Neural progenitor cell (in vitro differentiated cells): ENCODE data around the gene KLHDC3. TPM values are rescaled to one million over a fixed set of nuclear protein-coding genes. Genes with fewer than 3 reads are reported as not detected.

Experiments used
- DNase-seq: peaks from one replicate; pipeline ENCODE4 v3.0.0-alpha.2; 2016; ENCODE audit warnings: low spot score
- H2AFZ ChIP-seq: fragments of 200-600 bp; sonication (generic); replicated peaks from 2 replicates; pipeline ENCODE4 v1.6.1; 2016; ENCODE audit warnings: antibody characterized with exemption
- H3F3A ChIP-seq: fragments of 200-600 bp; sonication (generic); 2 replicates; pipeline ENCODE4 v1.6.1; 2016; ENCODE audit warnings: antibody characterized with exemption, low read depth
- H3K27ac ChIP-seq: fragments of 200-600 bp; sonication (generic); 2 replicates; pipeline ENCODE4 v1.5.1; 2016; ENCODE audit warnings: mild to moderate bottlenecking
- H3K27me3 ChIP-seq: fragments of 200-600 bp; sonication (generic); 2 replicates; pipeline ENCODE4 v1.6.1; 2016; ENCODE audit warnings: mild to moderate bottlenecking, moderate library complexity
- H3K36me3 ChIP-seq: fragments of 200-600 bp; sonication (generic); 2 replicates; pipeline ENCODE4 v1.5.1; 2016
- H3K4me1 ChIP-seq: fragments of 200-600 bp; sonication (generic); 2 replicates; pipeline ENCODE4 v1.6.1; 2016; ENCODE audit warnings: mixed run types
- H3K4me2 ChIP-seq: fragments of 200-600 bp; sonication (generic); 2 replicates; pipeline ENCODE4 v1.6.1; 2016
- H3K4me3 ChIP-seq: fragments of 200-600 bp; sonication (generic); 2 replicates; pipeline ENCODE4 v1.5.1; 2016
- H3K79me2 ChIP-seq: fragments of 200-600 bp; sonication (generic); 2 replicates; pipeline ENCODE4 v1.6.1; 2016; ENCODE audit warnings: low read depth
- H3K9ac ChIP-seq: fragments of 200-600 bp; sonication (generic); 2 replicates; pipeline ENCODE4 v1.6.1; 2016
- H3K9me3 ChIP-seq: fragments of 200-600 bp; sonication (generic); 2 replicates; pipeline ENCODE4 v1.5.1; 2016; ENCODE audit warnings: low read depth
- H4K20me1 ChIP-seq: fragments of 200-600 bp; sonication (generic); 2 replicates; pipeline ENCODE4 v1.6.1; 2016; ENCODE audit warnings: low read depth
- H3K27ac Mint-ChIP-seq: 3 replicates; pipeline ENCODE4 v1.8.0; 2021; ENCODE audit warnings: mixed read lengths
- H3K27me3 Mint-ChIP-seq: 2 replicates; pipeline ENCODE4 v1.8.0; 2022; ENCODE audit warnings: low read depth, mild to moderate bottlenecking, inconsistent platforms, moderate library complexity, mixed read lengths; ENCODE audit not compliant: insufficient read depth
- H3K36me3 Mint-ChIP-seq: 3 replicates; pipeline ENCODE4 v1.8.0; 2021; ENCODE audit warnings: mixed read lengths
- H3K4me1 Mint-ChIP-seq: 3 replicates; pipeline ENCODE4 v1.8.0; 2021; ENCODE audit warnings: mixed read lengths
- H3K4me3 Mint-ChIP-seq: 3 replicates; pipeline ENCODE4 v1.8.0; 2021; ENCODE audit warnings: mild to moderate bottlenecking, moderate library complexity, mixed read lengths
- H3K9me3 Mint-ChIP-seq: 3 replicates; pipeline ENCODE4 v1.8.0; 2020; ENCODE audit warnings: mixed read lengths
- CTCF ChIP-seq: fragments of 200-600 bp; sonication (generic); IDR thresholded peaks from 2 replicates; pipeline ENCODE4 v1.5.1; 2017; ENCODE audit warnings: antibody characterized with exemption, mild to moderate bottlenecking
- EZH2 ChIP-seq: fragments of 200-600 bp; sonication (generic); IDR thresholded peaks from 2 replicates; pipeline ENCODE4 v1.6.1; 2017; ENCODE audit warnings: antibody characterized with exemption, mild to moderate bottlenecking, moderate library complexity
- EZH2phosphoT487 ChIP-seq: fragments of 200-600 bp; sonication (generic); IDR thresholded peaks from 2 replicates; pipeline ENCODE4 v1.6.1; 2017; ENCODE audit warnings: antibody characterized with exemption
- total RNA-seq: library from RNA; depleted of rRNA; stranded (reverse); fragments of >200 nt; gene quantifications from 2 replicates; pipeline ENCODE4 v1.2.3, GENCODE V29; 2015; ENCODE audit warnings: low replicate concordance

Gene KLHDC3
- total RNA-seq, 1 donor from 2014 or later = 122 TPM

- Histone ChIP-seq H3K27me3 (no peaks in the 10 kb centered on the region), H3K27ac (no peak overlapping the region), H3K79me2 (no peaks in the 10 kb centered on the region), H3F3A (peaks cover 25% of the 10 kb centered on the region), H3K4me3 (no peak overlapping the region), H4K20me1 (peaks cover 11% of the 10 kb centered on the region), H3K36me3 (peaks cover 7% of the 10 kb centered on the region), H3K9ac (no peak overlapping the region), H3K4me2 (no peak overlapping the region), H3K9me3 (no peaks in the 10 kb centered on the region), H2AFZ (no peak overlapping the region), H3K4me1 (no peaks in the 10 kb centered on the region)
- TF ChIP-seq CTCF (no peak), EZH2phosphoT487 (no peak), EZH2 (no peak)
- peaks cover 3% of the 10 kb centered on the region for H3K27me3 Mint-ChIP-seq
- peaks cover 7% of the 10 kb centered on the region for H3K4me1 Mint-ChIP-seq
- no peak overlapping the region for H3K27ac Mint-ChIP-seq
- peaks cover 30% of the 10 kb centered on the region for H3K36me3 Mint-ChIP-seq
- H3K4me3 Mint-ChIP-seq = no peak overlapping the region
- no peaks in the 10 kb centered on the region for H3K9me3 Mint-ChIP-seq
- DNase-seq = no peak
These were observed 18.3 kb downstream of the KLHDC3 start for GRCh38 chr6:43032326-43032725.

GRCh38 chr6:43033496-43034189 is 19.6 kb downstream of the KLHDC3 start:
- Mint-ChIP-seq H3K36me3 (peaks cover 36% of the 10 kb centered on the region), H3K4me3 (no peak overlapping the region)
- no peak for TF ChIP-seq CTCF
- no peak for TF ChIP-seq EZH2phosphoT487
- TF ChIP-seq EZH2 = no peak

GRCh38 chr6:43034190-43034525 is 20.1 kb downstream of the KLHDC3 start:
- no peaks in the 10 kb centered on the region for H3K4me1 ChIP-seq
- no peak overlapping the region for H3K4me3 Mint-ChIP-seq
- H3K27me3 ChIP-seq = no peaks in the 10 kb centered on the region
- H3K9ac ChIP-seq = no peak overlapping the region
- H3K79me2 ChIP-seq = no peaks in the 10 kb centered on the region
- H3K36me3 ChIP-seq = peaks cover 7% of the 10 kb centered on the region
- no peak overlapping the region for H3K27ac ChIP-seq
- no peak for DNase-seq
- H2AFZ ChIP-seq = no peak overlapping the region
- H3K4me3 ChIP-seq = no peak overlapping the region
- H4K20me1 ChIP-seq = peaks cover 11% of the 10 kb centered on the region
- peaks cover 24% of the 10 kb centered on the region for H3F3A ChIP-seq
- peaks cover 36% of the 10 kb centered on the region for H3K36me3 Mint-ChIP-seq
- no peaks in the 10 kb centered on the region for H3K9me3 Mint-ChIP-seq
- no peak for TF ChIP-seq CTCF
- no peak for TF ChIP-seq EZH2
- no peak for TF ChIP-seq EZH2phosphoT487
- no peaks in the 10 kb centered on the region for H3K9me3 ChIP-seq
- H3K4me1 Mint-ChIP-seq = peaks cover 7% of the 10 kb centered on the region
- peaks cover 3% of the 10 kb centered on the region for H3K27me3 Mint-ChIP-seq
- no peak overlapping the region for H3K4me2 ChIP-seq
- no peak overlapping the region for H3K27ac Mint-ChIP-seq

More at GRCh38 chr6:43033496-43034189, 19.6 kb downstream of the KLHDC3 start:
- Histone ChIP-seq H3K4me1 (no peaks in the 10 kb centered on the region), H2AFZ (no peak overlapping the region), H3K27ac (no peak overlapping the region), H4K20me1 (peaks cover 11% of the 10 kb centered on the region), H3K79me2 (no peaks in the 10 kb centered on the region), H3F3A (peaks cover 24% of the 10 kb centered on the region), H3K4me3 (no peak overlapping the region), H3K4me2 (no peak overlapping the region), H3K36me3 (peaks cover 7% of the 10 kb centered on the region), H3K27me3 (no peaks in the 10 kb centered on the region), H3K9me3 (no peaks in the 10 kb centered on the region), H3K9ac (no peak overlapping the region)
- H3K9me3 Mint-ChIP-seq = no peaks in the 10 kb centered on the region
- H3K4me1 Mint-ChIP-seq = peaks cover 7% of the 10 kb centered on the region
- H3K27me3 Mint-ChIP-seq = peaks cover 3% of the 10 kb centered on the region
- no peak for DNase-seq
- H3K27ac Mint-ChIP-seq = no peak overlapping the region
